Mucosa of descending colon (tissue), 3 donors: ENCODE data around the gene MYLK2. TPM values are rescaled to one million over a fixed set of nuclear protein-coding genes. Genes with fewer than 3 reads are reported as not detected.

ENCODE experiments used
- ATAC-seq: fragments of 200-7000 bp; cut with Tn5 transposase; one replicate; pipeline ENCODE4 v1.9.1; 2020; ENCODE audit warnings: mild to moderate bottlenecking, moderate library complexity
- DNase-seq, 3 donors: peaks; one replicate each; pipeline ENCODE4 v3.0.0-alpha.2; 2020
- H3K36me3 ChIP-seq: fragments of 200-600 bp; one replicate; pipeline ENCODE4 v1.8.0; 2021; ENCODE audit warnings: low read depth, mild to moderate bottlenecking
- H3K4me1 ChIP-seq: fragments of 200-600 bp; one replicate; pipeline ENCODE4 v1.8.0; 2021; ENCODE audit warnings: low read depth, mild to moderate bottlenecking
- H3K4me3 ChIP-seq: fragments of 200-600 bp; one replicate; pipeline ENCODE4 v1.8.0; 2021; ENCODE audit warnings: mild to moderate bottlenecking
- H3K9me3 ChIP-seq: fragments of 200-600 bp; one replicate; pipeline ENCODE4 v1.8.0; 2021; ENCODE audit warnings: mild to moderate bottlenecking
- CTCF ChIP-seq: fragments of 200-600 bp; IDR thresholded peaks from one replicate; pipeline ENCODE4 v1.8.0; 2022; ENCODE audit warnings: antibody characterized with exemption, mild to moderate bottlenecking
- intact Hi-C, 2 donors: fragments of 100-400 bp; cut with DNase I in 1 of 2; cut with micrococcal nuclease in 1 of 2; formaldehyde crosslinking; loops; one replicate each; pipeline versions ENCODE4 v1.11.0 to v1.11.1; 2022; cut with DNase I, micrococcal nuclease
- long read RNA-seq, 2 donors: library from polyadenylated mRNA; unstranded; transcript quantifications; one replicate each; pipeline ENCODE4 v2.0.0, GENCODE V29; 2019 to 2021
- total RNA-seq, 3 donors: library from RNA; stranded (reverse); fragmentation: NEBNext Ultra II Directional in 2 of 3; extraction: Animal tissue kit (Norgen Biotek cat#: 25700) in 2 of 3; gene quantifications; one replicate each; pipeline versions ENCODE4 v1.2.1 to v1.2.4, GENCODE V29; 2021 to 2023
- donor health status: DM: no; HTN: no; CAD: no; lungs with moderate emphysema.
- donor health status: DM: no; HTN: no; CAD: no.
- donor health status: DM: no; HTN: yes; CAD: no.

Gene MYLK2
- under 1 TPM in 2 of 3 donors, not detected in 1; 0.09 to 0.31 TPM for total RNA-seq
- long read RNA-seq, donor 1, result 0 reads
- long read RNA-seq, donor 2, result 0 reads

- H3K9me3 ChIP-seq, result no peaks in the 10 kb centered on the region
- TF ChIP-seq CTCF, result no peak
- H3K36me3 ChIP-seq, result no peaks in the 10 kb centered on the region
- DNase-seq (no peak), ATAC-seq (no peak)
- intact Hi-C loops, result no loop called here
- H3K4me3 ChIP-seq, result no peak within 1 kb of the TSS
- H3K4me1 ChIP-seq, result peaks cover 5% of the 10 kb centered on the region
These were observed at the start of gene MYLK2 for GRCh38 chr20:31819083-31819784. TSS of gene MYLK2 (plus strand) at chr20:31819356. CDS start at chr20:31819581, 225 bp downstream.

- H3K9me3 ChIP-seq, result no peaks in the 10 kb centered on the region
- H3K4me1 ChIP-seq, result no peaks in the 10 kb centered on the region
- H3K36me3 ChIP-seq, result no peaks in the 10 kb centered on the region
- TF ChIP-seq CTCF, result no peak
- DNase-seq, result no peak
- no peak overlapping the region for H3K4me3 ChIP-seq
- no peak for ATAC-seq
- intact Hi-C loops, result no loop called here
These were observed 49.5 kb upstream of the MYLK2 start for GRCh38 chr20:31769681-31770080.

GRCh38 chr20:31770243-31770642 is 48.9 kb upstream of the MYLK2 start:
- H3K4me3 ChIP-seq, result no peak overlapping the region
- DNase-seq (no peak), ATAC-seq (no peak)
- intact Hi-C loops, result no loop called here
- no peaks in the 10 kb centered on the region for H3K4me1 ChIP-seq
- no peaks in the 10 kb centered on the region for H3K9me3 ChIP-seq
- TF ChIP-seq CTCF, result no peak
- no peaks in the 10 kb centered on the region for H3K36me3 ChIP-seq

- H3K9me3 ChIP-seq, result no peaks in the 10 kb centered on the region
- no peak for TF ChIP-seq CTCF
- no peaks in the 10 kb centered on the region for H3K36me3 ChIP-seq
- H3K4me1 ChIP-seq, result no peaks in the 10 kb centered on the region
- intact Hi-C loops, result no loop called here
- H3K4me3 ChIP-seq, result no peak overlapping the region
- ATAC-seq (no peak), DNase-seq (no peak)
These were observed 44.7 kb upstream of the MYLK2 start for GRCh38 chr20:31774408-31774807.

GRCh38 chr20:31780839-31781238 is 38.3 kb upstream of the MYLK2 start:
- no peaks in the 10 kb centered on the region for H3K4me1 ChIP-seq
- intact Hi-C loops, result no loop called here
- no peaks in the 10 kb centered on the region for H3K36me3 ChIP-seq
- no peak overlapping the region for H3K4me3 ChIP-seq
- no peak for TF ChIP-seq CTCF
- DNase-seq (no peak), ATAC-seq (no peak)
- H3K9me3 ChIP-seq, result no peaks in the 10 kb centered on the region

- no peak for TF ChIP-seq CTCF
- no peaks in the 10 kb centered on the region for H3K9me3 ChIP-seq
- H3K36me3 ChIP-seq, result no peaks in the 10 kb centered on the region
- intact Hi-C loops, result no loop called here
- ATAC-seq, result no peak
- no peaks in the 10 kb centered on the region for H3K4me1 ChIP-seq
- no peak for DNase-seq
- no peak overlapping the region for H3K4me3 ChIP-seq
These were observed 37.2 kb upstream of the MYLK2 start for GRCh38 chr20:31781945-31782344.
